Hepatocyte (in vitro differentiated cells): ENCODE data around the gene TLCD1.

Source experiments
- CTCF ChIP-seq: fragments of 200-600 bp; sonication (generic); IDR thresholded peaks from 2 replicates; pipeline ENCODE4 v1.5.1; 2016; ENCODE audit warnings: antibody characterized with exemption, mild to moderate bottlenecking; ENCODE audit not compliant: poor library complexity
- EZH2 ChIP-seq: fragments of 200-600 bp; sonication (generic); IDR thresholded peaks from 2 replicates; pipeline ENCODE4 v1.6.1; 2016; ENCODE audit warnings: antibody characterized with exemption, mild to moderate bottlenecking, borderline replicate concordance

GRCh38 chr17:28725166-28725659 is 820 bp downstream of the TLCD1 start:
- TF ChIP-seq CTCF = no peak
- TF ChIP-seq EZH2 = no peak
